Right lobe of liver (tissue), 6 donors: ENCODE data around the gene TRAPPC3L. TPM values are rescaled to one million over a fixed set of nuclear protein-coding genes. Genes with fewer than 3 reads are reported as not detected.
A peak's percentile ranks its signal among the peaks of the same experiment; 100 is the strongest.

Experiments
- ATAC-seq, 4 donors: fragments of 200-7000 bp; cut with Tn5 transposase; one replicate each; pipeline ENCODE4 v1.9.1; 2020; ENCODE audit warnings: mild to moderate bottlenecking in 4 of 4, moderate library complexity in 4 of 4
- DNase-seq, 3 donors: peaks; one replicate each; pipeline ENCODE4 v3.0.0-alpha.2; 2020
- H3K27ac ChIP-seq, 3 donors: fragments of 200-600 bp; one replicate each; pipeline ENCODE4 v1.8.0; 2022
- H3K27me3 ChIP-seq, 2 donors: fragments of 200-600 bp; one replicate each; pipeline ENCODE4 v1.8.0; 2022
- H3K36me3 ChIP-seq, 4 donors: fragments of 200-600 bp; sonication (generic) in 1 of 4; one replicate each; pipeline versions ENCODE4 v1.5.1 to v1.8.0; 2017 to 2022; ENCODE audit warnings: control low read depth in 1 of 4
- H3K4me1 ChIP-seq, 4 donors: fragments of 200-600 bp; sonication (generic) in 1 of 4; one replicate each; pipeline versions ENCODE4 v1.5.1 to v1.8.0; 2017 to 2022; ENCODE audit warnings: control low read depth in 1 of 4
- H3K4me3 ChIP-seq, 3 donors: fragments of 200-600 bp; one replicate each; pipeline ENCODE4 v1.8.0; 2022
- H3K9me3 ChIP-seq, 4 donors: fragments of 200-600 bp; sonication (generic) in 1 of 4; one replicate each; pipeline versions ENCODE4 v1.5.1 to v1.8.0; 2017 to 2022; ENCODE audit warnings: control low read depth in 1 of 4
- POLR2A ChIP-seq: fragments of 450-650 bp; IDR thresholded peaks from one replicate; pipeline ENCODE4 v1.6.1; 2017; ENCODE audit warnings: antibody characterized with exemption, mild to moderate bottlenecking
- WGBS: methylation state at CpG from one replicate; pipeline ENCODE4 v1.1.6; 2018; ENCODE audit warnings: low coverage, low lambda C conversion rate; ENCODE audit not compliant: insufficient coverage; ENCODE audit errors: missing lambda C conversion rate; 5-methylcytosine and 5-hydroxymethylcytosine counted together
- intact Hi-C, 2 donors: fragments of 100-400 bp; cut with DNase I; formaldehyde crosslinking; loops; one replicate each; pipeline versions ENCODE4 v1.11.2 to v1.14.1; 2022
- total RNA-seq, 6 experiments: library from RNA; depleted of rRNA in 2 of 6; stranded (reverse); fragments of >200 nt in 2 of 6; fragmentation: NEBNext Ultra II Directional in 3 of 6; extraction: Animal tissue kit (Norgen Biotek cat#: 25700) in 3 of 6; gene quantifications; one replicate each; pipeline versions ENCODE4 v1.1.0 to v1.2.4, GENCODE V29; 2016 to 2023
- TF ChIP-seq, protein P1 (sequence below), 4 donors: fragments of 200-600 bp in 3 of 4; fragments of 450-650 bp in 1 of 4; IDR thresholded peaks; one replicate each; pipeline versions ENCODE4 v1.5.1 to v1.8.0; 2016 to 2022; ENCODE audit warnings: antibody characterized with exemption in 4 of 4, mild to moderate bottlenecking in 2 of 4
- donor health status: DM: no; HTN: yes; CAD: no.
- donor health status: DM: no; HTN: no; CAD: no.
- donor health status: DM: no; HTN: no; CAD: no.
- donor health status: DM: no; HTN: yes; CAD: no.
- donor health status: DM: no; HTN: yes; CAD: no.

TRAPPC3L gene
- total RNA-seq, 6 experiments from 2014 or later = 0.12 to 0.17 TPM; not detected in 4

DNA sequence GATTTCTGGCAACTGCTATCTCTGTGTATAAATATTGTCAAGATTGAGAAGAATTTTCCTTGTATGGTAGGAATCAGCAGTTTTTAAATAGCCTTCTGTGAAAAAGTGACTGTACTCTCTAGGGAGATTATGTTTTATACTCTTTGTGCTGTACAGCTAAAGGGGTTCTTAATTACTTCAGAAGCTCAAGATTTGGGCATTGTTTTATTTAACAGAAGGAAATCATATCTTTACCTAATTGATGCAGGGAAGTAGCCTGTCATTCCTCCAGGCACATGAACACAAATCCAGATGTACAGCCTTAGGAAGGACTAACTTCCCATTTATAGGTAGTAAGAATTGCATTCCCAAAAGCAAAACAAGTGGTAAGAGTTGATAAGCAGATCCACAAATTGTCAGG lies 32.8 kb downstream of the TRAPPC3L start:
- Histone ChIP-seq H3K27me3 (no peaks in the 10 kb centered on the region), H3K36me3 (no peaks in the 10 kb centered on the region), H3K27ac (peak overlapping the region in 1 of 3 donors; percentile 60), H3K4me3 (no peak overlapping the region), H3K4me1 (peaks cover 0 to 4% (median 0%) of the 10 kb centered on the region in 4 donors), H3K9me3 (no peaks in the 10 kb centered on the region)
- intact Hi-C loops = no loop called here
- no peak for TF ChIP-seq POLR2A
- TF ChIP-seq, protein P1, sequence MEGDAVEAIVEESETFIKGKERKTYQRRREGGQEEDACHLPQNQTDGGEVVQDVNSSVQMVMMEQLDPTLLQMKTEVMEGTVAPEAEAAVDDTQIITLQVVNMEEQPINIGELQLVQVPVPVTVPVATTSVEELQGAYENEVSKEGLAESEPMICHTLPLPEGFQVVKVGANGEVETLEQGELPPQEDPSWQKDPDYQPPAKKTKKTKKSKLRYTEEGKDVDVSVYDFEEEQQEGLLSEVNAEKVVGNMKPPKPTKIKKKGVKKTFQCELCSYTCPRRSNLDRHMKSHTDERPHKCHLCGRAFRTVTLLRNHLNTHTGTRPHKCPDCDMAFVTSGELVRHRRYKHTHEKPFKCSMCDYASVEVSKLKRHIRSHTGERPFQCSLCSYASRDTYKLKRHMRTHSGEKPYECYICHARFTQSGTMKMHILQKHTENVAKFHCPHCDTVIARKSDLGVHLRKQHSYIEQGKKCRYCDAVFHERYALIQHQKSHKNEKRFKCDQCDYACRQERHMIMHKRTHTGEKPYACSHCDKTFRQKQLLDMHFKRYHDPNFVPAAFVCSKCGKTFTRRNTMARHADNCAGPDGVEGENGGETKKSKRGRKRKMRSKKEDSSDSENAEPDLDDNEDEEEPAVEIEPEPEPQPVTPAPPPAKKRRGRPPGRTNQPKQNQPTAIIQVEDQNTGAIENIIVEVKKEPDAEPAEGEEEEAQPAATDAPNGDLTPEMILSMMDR (IDR thresholded peaks at IDR 0.05) = no peak
- no peak for ATAC-seq
- no peak for DNase-seq

DNA sequence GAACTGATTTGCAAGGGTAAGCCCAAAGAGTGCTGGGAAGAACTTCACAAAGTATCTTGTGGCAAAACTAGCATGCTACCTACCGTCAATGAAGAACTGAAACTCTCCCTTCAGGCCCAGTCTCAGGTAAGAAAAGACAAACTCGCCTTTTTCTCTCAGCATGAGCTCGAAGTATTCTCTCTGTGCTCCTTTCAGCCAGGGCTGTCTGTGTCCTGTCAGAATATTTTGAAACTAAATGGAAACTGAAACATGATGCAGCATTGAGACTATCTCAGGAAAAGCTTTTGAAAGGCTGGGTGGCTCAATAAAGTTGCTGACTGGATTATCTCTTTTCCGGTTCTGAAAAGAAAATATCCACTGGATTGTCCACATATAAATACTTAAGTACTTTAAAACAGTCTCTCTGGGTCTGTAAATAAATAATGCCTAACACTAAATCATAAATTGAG lies 33.3 kb downstream of the TRAPPC3L start:
- peak overlapping the region; percentile 39 to 67 (median 60) for H3K27ac ChIP-seq
- intact Hi-C loops = no loop called here
- TF ChIP-seq, protein P1 (IDR thresholded peaks at IDR 0.05) = no peak
- no peak for TF ChIP-seq POLR2A
- H3K4me1 ChIP-seq = peaks cover 0 to 4% (median 0%) of the 10 kb centered on the region in 4 donors
- no peaks in the 10 kb centered on the region for H3K9me3 ChIP-seq
- DNase-seq = no peak
- WGBS = 60% methylated on average over 4 of the region's 4 CpGs
- no peaks in the 10 kb centered on the region for H3K27me3 ChIP-seq
- H3K36me3 ChIP-seq = no peaks in the 10 kb centered on the region
- peak overlapping the region; percentile 11 to 35 (median 12) for H3K4me3 ChIP-seq
- peak; percentile 42 to 69 (median 62) for ATAC-seq

DNA sequence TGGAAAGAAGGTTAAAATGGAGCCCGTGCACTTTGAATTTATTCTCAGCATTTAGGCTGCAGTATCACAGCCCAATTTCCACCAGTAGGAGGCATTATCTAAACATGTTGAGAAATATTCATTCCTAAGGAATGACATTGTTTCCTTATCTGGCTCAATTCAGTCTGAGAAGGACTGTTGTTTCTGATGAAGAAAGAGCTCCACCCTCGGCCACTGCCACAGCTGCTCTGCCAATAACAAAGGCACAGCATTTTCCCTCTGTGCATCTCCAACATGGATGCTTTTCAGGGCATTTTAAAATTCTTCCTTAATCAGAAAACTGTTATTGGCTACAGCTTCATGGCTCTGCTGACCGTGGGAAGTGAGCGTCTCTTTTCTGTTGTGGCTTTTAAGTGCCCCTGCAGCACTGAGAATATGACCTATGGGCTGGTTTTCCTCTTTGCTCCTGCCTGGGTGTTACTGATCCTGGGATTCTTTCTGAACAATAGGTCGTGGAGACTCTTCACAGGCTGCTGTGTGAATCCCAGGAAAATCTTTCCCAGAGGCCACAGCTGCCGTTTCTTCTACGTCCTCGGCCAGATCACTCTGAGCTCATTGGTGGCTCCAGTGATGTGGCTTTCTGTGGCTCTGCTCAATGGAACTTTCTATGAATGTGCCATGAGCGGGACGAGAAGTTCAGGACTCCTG lies 33.9 kb downstream of the TRAPPC3L start, which contains the start of gene CALHM5:
Gene CALHM5, plus strand, starts transcription at position 216 of the 687 bp plus-strand sequence. Its CDS starts 58 bp downstream, at position 274.
- no peaks in the 10 kb centered on the region for H3K36me3 ChIP-seq
- TF ChIP-seq POLR2A = no peak
- TF ChIP-seq, protein P1 (IDR thresholded peaks at IDR 0.05) = peak; percentile 35 to 48 (median 42)
- WGBS = 39% methylated on average over 9 of the region's 10 CpGs
- peaks cover 0 to 4% (median 0%) of the 10 kb centered on the region in 4 donors for H3K4me1 ChIP-seq
- peak within 1 kb of the TSS; percentile 39 to 67 (median 60) for H3K27ac ChIP-seq
- intact Hi-C loops = no loop called here
- no peaks in the 10 kb centered on the region for H3K27me3 ChIP-seq
- ATAC-seq (peak; percentile 63 to 88 (median 80)), DNase-seq (no peak)
- peak within 1 kb of the TSS; percentile 11 to 35 (median 12) for H3K4me3 ChIP-seq
- H3K9me3 ChIP-seq = no peaks in the 10 kb centered on the region

DNA sequence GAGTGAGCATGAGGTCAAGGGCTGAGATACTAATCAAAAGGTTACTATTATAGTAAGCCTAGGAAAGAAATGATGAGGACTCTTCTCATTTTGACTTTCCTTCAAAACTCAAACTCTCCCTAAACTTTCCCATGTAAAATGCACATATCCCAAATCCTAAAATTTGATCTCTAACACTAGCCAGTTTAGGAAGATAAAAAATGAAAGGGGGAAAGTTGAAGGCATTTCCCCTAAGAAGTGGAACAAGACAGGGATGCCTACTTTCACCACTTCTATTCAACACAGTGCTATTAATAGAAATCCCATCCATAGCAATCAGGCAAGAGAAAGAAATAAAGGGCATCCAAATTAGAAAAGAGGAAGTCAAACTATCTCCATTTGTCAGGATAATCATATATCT lies 37.0 kb downstream of the TRAPPC3L start:
- Histone ChIP-seq H3K4me1 (no peaks in the 10 kb centered on the region), H3K4me3 (no peak overlapping the region), H3K36me3 (no peaks in the 10 kb centered on the region), H3K27ac (no peak overlapping the region), H3K27me3 (no peaks in the 10 kb centered on the region), H3K9me3 (no peaks in the 10 kb centered on the region)
- TF ChIP-seq, protein P1 (IDR thresholded peaks at IDR 0.05) = no peak
- TF ChIP-seq POLR2A = no peak
- intact Hi-C loops = no loop called here
- ATAC-seq = no peak
- DNase-seq = no peak
